CD14-positive monocyte (primary cell): ENCODE measurements around the gene SCD. TPM values are rescaled to one million over a fixed set of nuclear protein-coding genes. Genes with fewer than 3 reads are reported as not detected.

ENCODE experiments used
- DNase-seq, 3 donors: peaks; one replicate each; pipeline ENCODE4 v3.0.0-alpha.2; 2011 to 2022
- H2AFZ ChIP-seq: 2 replicates; pipeline ENCODE4 v1.6.0; 2012; ENCODE audit warnings: mild to moderate bottlenecking, low read depth, low read length, inconsistent platforms; ENCODE audit not compliant: insufficient read depth, poor library complexity, severe bottlenecking
- H3K27ac ChIP-seq, 2 donors: 1 replicate in 1 of 2; 2 replicates in 1 of 2; pipeline ENCODE4 v1.5.1; 2012 to 2013; ENCODE audit warnings: low read length in 2 of 2, control low read depth in 1 of 2, inconsistent platforms in 1 of 2, low read depth in 1 of 2, mild to moderate bottlenecking in 1 of 2
- H3K27me3 ChIP-seq, 2 donors: one replicate each; pipeline versions ENCODE4 v1.6.0 to v1.6.1; 2011 to 2013; ENCODE audit warnings: low read length in 2 of 2; ENCODE audit not compliant: control insufficient read depth in 2 of 2, insufficient read depth in 2 of 2
- H3K36me3 ChIP-seq, 2 donors: replicated peaks in 1 of 2; 1 replicate in 1 of 2; 2 replicates in 1 of 2; pipeline versions ENCODE4 v1.5.1 to v1.6.1; 2012 to 2013; ENCODE audit warnings: low read length in 2 of 2, control low read depth in 1 of 2, inconsistent platforms in 1 of 2, mild to moderate bottlenecking in 1 of 2; ENCODE audit not compliant: insufficient read depth in 2 of 2, control insufficient read depth in 1 of 2
- H3K4me1 ChIP-seq, 2 donors: 1 replicate in 1 of 2; 2 replicates in 1 of 2; pipeline versions ENCODE4 v1.5.1 to v1.6.1; 2012 to 2013; ENCODE audit warnings: low read length in 2 of 2, control low read depth in 1 of 2, inconsistent platforms in 1 of 2, mild to moderate bottlenecking in 1 of 2, moderate library complexity in 1 of 2; ENCODE audit not compliant: insufficient read depth in 2 of 2, control insufficient read depth in 1 of 2
- H3K4me2 ChIP-seq: replicated peaks from 2 replicates; pipeline ENCODE3; 2012; ENCODE audit warnings: low read length, moderate library complexity, mild to moderate bottlenecking; ENCODE audit not compliant: poor library complexity, severe bottlenecking; ENCODE audit errors: extremely low read depth
- H3K4me3 ChIP-seq, 3 experiments: fragments of 200-600 bp in 1 of 3; sonication (generic) in 1 of 3; replicated peaks in 1 of 3; 1 replicate in 2 of 3; 2 replicates in 1 of 3; pipeline ENCODE4 v1.5.1; 2011 to 2013; ENCODE audit warnings: low read length in 3 of 3, mild to moderate bottlenecking in 3 of 3, control low read depth in 2 of 3, low read depth in 2 of 3, inconsistent platforms in 1 of 3, moderate library complexity in 1 of 3
- H3K79me2 ChIP-seq: 2 replicates; pipeline ENCODE4 v1.6.0; 2012; ENCODE audit warnings: mild to moderate bottlenecking, control low read depth, inconsistent platforms, low read length, moderate library complexity; ENCODE audit not compliant: insufficient read depth
- H3K9ac ChIP-seq: 2 replicates; pipeline ENCODE4 v1.6.0; 2017; ENCODE audit warnings: low read length, mild to moderate bottlenecking; ENCODE audit not compliant: insufficient read depth, poor library complexity, severe bottlenecking
- H3K9me3 ChIP-seq, 2 donors: replicated peaks in 1 of 2; 1 replicate in 1 of 2; 2 replicates in 1 of 2; pipeline versions ENCODE4 v1.5.1 to v1.6.1; 2012 to 2013; ENCODE audit warnings: low read length in 2 of 2, control low read depth in 1 of 2; ENCODE audit not compliant: control insufficient read depth in 1 of 2, insufficient read depth in 1 of 2
- H4K20me1 ChIP-seq: 2 replicates; pipeline ENCODE4 v1.6.0; 2012; ENCODE audit warnings: mild to moderate bottlenecking, low read length, control low read depth, moderate library complexity; ENCODE audit not compliant: insufficient read depth
- H3K27ac Mint-ChIP-seq, 7 donors: one replicate each; pipeline ENCODE4 v1.8.0; 2020; ENCODE audit warnings: mild to moderate bottlenecking in 7 of 7, mixed read lengths in 7 of 7, moderate library complexity in 6 of 7, inconsistent platforms in 2 of 7
- H3K27me3 Mint-ChIP-seq, 3 donors: one replicate each; pipeline ENCODE4 v1.8.0; 2021 to 2022; ENCODE audit warnings: low read depth in 3 of 3, mild to moderate bottlenecking in 3 of 3, mixed read lengths in 3 of 3, moderate library complexity in 3 of 3, inconsistent platforms in 1 of 3
- H3K36me3 Mint-ChIP-seq, 2 donors: one replicate each; pipeline ENCODE4 v1.8.0; 2020; ENCODE audit warnings: mixed read lengths in 2 of 2, inconsistent platforms in 1 of 2, mild to moderate bottlenecking in 1 of 2
- H3K4me1 Mint-ChIP-seq: one replicate; pipeline ENCODE4 v1.8.0; 2020; ENCODE audit warnings: mild to moderate bottlenecking, mixed read lengths
- H3K4me3 Mint-ChIP-seq, 2 donors: one replicate each; pipeline ENCODE4 v1.8.0; 2020; ENCODE audit warnings: mild to moderate bottlenecking in 2 of 2, mixed read lengths in 2 of 2, moderate library complexity in 1 of 2
- H3K9me3 Mint-ChIP-seq, 7 donors: one replicate each; pipeline ENCODE4 v1.8.0; 2020 to 2022; ENCODE audit warnings: mixed read lengths in 7 of 7, mild to moderate bottlenecking in 6 of 7, moderate library complexity in 6 of 7, inconsistent platforms in 2 of 7
- WGBS: methylation state at CpG from one replicate; pipeline ENCODE4 v1.1.5; 2013; ENCODE audit warnings: missing lambda C conversion rate; ENCODE audit not compliant: insufficient coverage; 5-methylcytosine and 5-hydroxymethylcytosine counted together
- intact Hi-C, 2 donors: fragments of 100-400 bp; cut with micrococcal nuclease; formaldehyde crosslinking; loops; one replicate each; pipeline versions ENCODE4 v1.15.0 to v1.15.1; 2023
- polyA plus RNA-seq, 3 donors: library from polyadenylated mRNA; depleted of rRNA in 1 of 3; unstranded in 2 of 3; stranded (reverse) in 1 of 3; fragments of 300-500 nt in 2 of 3; fragments of >200 nt in 1 of 3; fragmentation: Illumina TruSeq in 2 of 3; gene quantifications; 1 replicate in 2 of 3; 2 replicates in 1 of 3; pipeline ENCODE4 v1.2.3, GENCODE V29; 2012 to 2021
- TF ChIP-seq, protein P1 (sequence below): fragments of 200-600 bp; IDR thresholded peaks from one replicate; pipeline ENCODE4 v1.8.0; 2022; ENCODE audit warnings: antibody characterized with exemption, mild to moderate bottlenecking

Gene SCD
- polyA plus RNA-seq, 3 donors, result 1.00 to 3.4 (median 1.0) TPM

DNA sequence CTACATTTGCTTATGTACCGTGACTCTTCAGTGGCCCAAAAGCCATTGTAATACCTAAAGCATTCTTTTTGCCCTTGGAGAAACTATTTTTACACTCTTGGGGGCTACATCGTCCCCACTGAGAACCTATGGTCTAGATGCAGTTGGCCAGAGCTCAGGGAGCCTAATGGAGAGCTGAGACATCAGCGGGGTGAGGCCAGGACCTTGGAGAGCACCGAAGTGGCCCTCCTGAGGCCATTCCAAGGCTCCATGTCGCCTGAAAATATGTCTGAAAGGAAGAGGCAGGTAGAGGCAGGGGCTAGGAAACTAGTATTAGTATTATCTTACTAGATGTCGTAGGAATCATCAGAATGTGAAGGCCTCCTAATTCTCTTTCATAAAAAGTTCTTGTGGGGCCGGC lies 21.9 kb upstream of the SCD start:
- intact Hi-C loops, result no loop called here
- Mint-ChIP-seq H3K27me3 (peaks cover 0 to 8% (median 5%) of the 10 kb centered on the region in 3 donors), H3K4me3 (no peak overlapping the region), H3K36me3 (no peaks in the 10 kb centered on the region), H3K27ac (peak overlapping the region in 2 of 7 donors; percentile 37 to 44), H3K9me3 (no peaks in the 10 kb centered on the region), H3K4me1 (peaks cover 17% of the 10 kb centered on the region)
- H3K36me3 ChIP-seq, result no peaks in the 10 kb centered on the region
- TF ChIP-seq, protein P1, sequence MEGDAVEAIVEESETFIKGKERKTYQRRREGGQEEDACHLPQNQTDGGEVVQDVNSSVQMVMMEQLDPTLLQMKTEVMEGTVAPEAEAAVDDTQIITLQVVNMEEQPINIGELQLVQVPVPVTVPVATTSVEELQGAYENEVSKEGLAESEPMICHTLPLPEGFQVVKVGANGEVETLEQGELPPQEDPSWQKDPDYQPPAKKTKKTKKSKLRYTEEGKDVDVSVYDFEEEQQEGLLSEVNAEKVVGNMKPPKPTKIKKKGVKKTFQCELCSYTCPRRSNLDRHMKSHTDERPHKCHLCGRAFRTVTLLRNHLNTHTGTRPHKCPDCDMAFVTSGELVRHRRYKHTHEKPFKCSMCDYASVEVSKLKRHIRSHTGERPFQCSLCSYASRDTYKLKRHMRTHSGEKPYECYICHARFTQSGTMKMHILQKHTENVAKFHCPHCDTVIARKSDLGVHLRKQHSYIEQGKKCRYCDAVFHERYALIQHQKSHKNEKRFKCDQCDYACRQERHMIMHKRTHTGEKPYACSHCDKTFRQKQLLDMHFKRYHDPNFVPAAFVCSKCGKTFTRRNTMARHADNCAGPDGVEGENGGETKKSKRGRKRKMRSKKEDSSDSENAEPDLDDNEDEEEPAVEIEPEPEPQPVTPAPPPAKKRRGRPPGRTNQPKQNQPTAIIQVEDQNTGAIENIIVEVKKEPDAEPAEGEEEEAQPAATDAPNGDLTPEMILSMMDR, result no peak
- no peak for DNase-seq
- H3K27ac ChIP-seq, result no peak overlapping the region
- no peaks in the 10 kb centered on the region for H3K79me2 ChIP-seq
- H3K4me2 ChIP-seq, result no peak overlapping the region
- H3K4me3 ChIP-seq, result no peak overlapping the region
- no peaks in the 10 kb centered on the region for H3K9me3 ChIP-seq
- H4K20me1 ChIP-seq, result no peaks in the 10 kb centered on the region
- no peak overlapping the region for H3K9ac ChIP-seq
- no peak overlapping the region for H2AFZ ChIP-seq
- 85% methylated on average over 3 of the region's 7 CpGs for WGBS
- peaks cover 16 to 18% of the 10 kb centered on the region in 2 donors for H3K4me1 ChIP-seq
- H3K27me3 ChIP-seq, result peaks cover 2 to 7% of the 10 kb centered on the region in 2 donors

DNA sequence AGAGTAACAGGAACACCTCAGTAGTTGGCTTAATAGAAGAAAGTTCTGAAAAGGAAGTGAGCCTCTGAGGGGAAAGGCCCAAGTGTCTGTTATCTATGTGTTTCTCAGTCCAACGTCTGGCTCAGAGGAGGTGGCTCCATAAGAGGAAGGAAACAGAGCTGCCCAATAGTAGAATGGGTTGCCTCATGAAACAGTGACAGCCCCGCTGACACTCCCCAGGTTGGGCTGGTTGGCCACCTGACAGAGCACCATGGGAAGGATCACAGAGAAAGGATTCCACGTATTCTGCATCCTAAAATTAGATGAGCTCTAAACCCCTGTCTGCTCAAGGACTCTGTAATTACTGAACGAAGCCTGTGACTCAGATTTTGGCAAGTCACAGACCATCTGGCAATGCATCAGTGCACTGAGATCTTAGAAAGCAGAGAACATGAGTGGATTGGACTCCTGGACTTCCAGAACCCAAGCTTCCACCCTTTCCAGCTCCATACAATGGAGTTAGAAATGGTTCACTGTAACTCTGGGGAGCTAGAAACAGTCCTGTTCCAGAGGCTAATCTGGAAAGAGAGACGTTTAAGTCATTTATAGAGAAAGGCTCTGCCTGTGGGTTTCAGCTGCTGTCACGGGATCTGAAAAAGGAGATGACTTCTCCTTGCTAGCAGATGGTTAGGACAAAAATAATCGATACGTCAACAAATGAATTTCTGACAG lies 19.9 kb upstream of the SCD start:
- Histone ChIP-seq H3K27me3 (no peaks in the 10 kb centered on the region), H3K79me2 (no peaks in the 10 kb centered on the region), H3K27ac (peak overlapping the region; percentile 21 to 73), H3K4me3 (no peak overlapping the region), H3K4me1 (peaks cover 16 to 18% of the 10 kb centered on the region in 2 donors), H3K9ac (no peak overlapping the region), H3K9me3 (no peaks in the 10 kb centered on the region), H2AFZ (no peak overlapping the region), H3K4me2 (no peak overlapping the region), H4K20me1 (no peaks in the 10 kb centered on the region), H3K36me3 (no peaks in the 10 kb centered on the region)
- Mint-ChIP-seq H3K4me1 (peaks cover 17% of the 10 kb centered on the region), H3K27me3 (peaks cover 1 to 11% (median 10%) of the 10 kb centered on the region in 3 donors), H3K9me3 (no peaks in the 10 kb centered on the region), H3K27ac (peak overlapping the region; percentile 66 to 90 (median 78)), H3K4me3 (peak overlapping the region in 1 of 2 donors; percentile 21), H3K36me3 (no peaks in the 10 kb centered on the region)
- intact Hi-C loops, result no loop called here
- peak; percentile 84 to 93 (median 92) for DNase-seq
- TF ChIP-seq, protein P1, result no peak
- 55% methylated on average over 5 of the region's 8 CpGs for WGBS
